Hepatocyte (in vitro differentiated cells): Measurements from ENCODE around the gene ZFP64.

ENCODE experiments used
- EZH2phosphoT487 ChIP-seq: fragments of 200-600 bp; sonication (generic); IDR thresholded peaks from one replicate; pipeline ENCODE4 v1.6.1; 2018; ENCODE audit warnings: antibody characterized with exemption, mild to moderate bottlenecking, low read depth, moderate library complexity; ENCODE audit not compliant: unreplicated experiment, severe bottlenecking
- TF ChIP-seq, protein P1 (sequence below): fragments of 200-600 bp; sonication (generic); IDR thresholded peaks from 2 replicates; pipeline ENCODE4 v1.5.1; 2016; ENCODE audit warnings: antibody characterized with exemption, mild to moderate bottlenecking; ENCODE audit not compliant: poor library complexity

GRCh38 chr20:52168116-52168515 is 23.5 kb downstream of the ZFP64 start:
- TF ChIP-seq, protein P1, sequence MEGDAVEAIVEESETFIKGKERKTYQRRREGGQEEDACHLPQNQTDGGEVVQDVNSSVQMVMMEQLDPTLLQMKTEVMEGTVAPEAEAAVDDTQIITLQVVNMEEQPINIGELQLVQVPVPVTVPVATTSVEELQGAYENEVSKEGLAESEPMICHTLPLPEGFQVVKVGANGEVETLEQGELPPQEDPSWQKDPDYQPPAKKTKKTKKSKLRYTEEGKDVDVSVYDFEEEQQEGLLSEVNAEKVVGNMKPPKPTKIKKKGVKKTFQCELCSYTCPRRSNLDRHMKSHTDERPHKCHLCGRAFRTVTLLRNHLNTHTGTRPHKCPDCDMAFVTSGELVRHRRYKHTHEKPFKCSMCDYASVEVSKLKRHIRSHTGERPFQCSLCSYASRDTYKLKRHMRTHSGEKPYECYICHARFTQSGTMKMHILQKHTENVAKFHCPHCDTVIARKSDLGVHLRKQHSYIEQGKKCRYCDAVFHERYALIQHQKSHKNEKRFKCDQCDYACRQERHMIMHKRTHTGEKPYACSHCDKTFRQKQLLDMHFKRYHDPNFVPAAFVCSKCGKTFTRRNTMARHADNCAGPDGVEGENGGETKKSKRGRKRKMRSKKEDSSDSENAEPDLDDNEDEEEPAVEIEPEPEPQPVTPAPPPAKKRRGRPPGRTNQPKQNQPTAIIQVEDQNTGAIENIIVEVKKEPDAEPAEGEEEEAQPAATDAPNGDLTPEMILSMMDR, result no peak
- no peak for TF ChIP-seq EZH2phosphoT487
